Ishikawa (cell line): Measurements from ENCODE around the gene GM2A.

Experiments used
- CEBPB ChIP-seq: IDR thresholded peaks from 2 replicates; pipeline ENCODE4 v1.6.1; 2012
- CREB1 ChIP-seq: IDR thresholded peaks from 2 replicates; pipeline ENCODE4 v1.6.1; 2012; ENCODE audit warnings: low read depth
- EGR1 ChIP-seq: IDR thresholded peaks from 2 replicates; pipeline ENCODE4 v1.6.1; 2012
- EP300 ChIP-seq: IDR thresholded peaks from 2 replicates; pipeline ENCODE4 v1.6.1; 2012; ENCODE audit warnings: borderline replicate concordance
- FOXM1 ChIP-seq: IDR thresholded peaks from 2 replicates; pipeline ENCODE4 v1.6.1; 2012; ENCODE audit warnings: low read depth, borderline replicate concordance
- MAX ChIP-seq: IDR thresholded peaks from 2 replicates; pipeline ENCODE4 v1.6.1; 2012
- NFIC ChIP-seq: IDR thresholded peaks from 2 replicates; pipeline ENCODE4 v1.6.1; 2012
- RAD21 ChIP-seq: IDR thresholded peaks from 2 replicates; pipeline ENCODE4 v1.6.1; 2012; ENCODE audit warnings: low read depth
- REST ChIP-seq: IDR thresholded peaks from 2 replicates; pipeline ENCODE4 v1.6.1; 2012; ENCODE audit warnings: low read depth, mild to moderate bottlenecking
- TAF1 ChIP-seq: IDR thresholded peaks from 2 replicates; pipeline ENCODE4 v1.6.1; 2012; ENCODE audit warnings: low read depth, mild to moderate bottlenecking
- TCF12 ChIP-seq: IDR thresholded peaks from 2 replicates; pipeline ENCODE4 v1.6.1; 2012; ENCODE audit warnings: low read depth
- TEAD4 ChIP-seq: IDR thresholded peaks from 2 replicates; pipeline ENCODE4 v1.6.1; 2012
- USF1 ChIP-seq: IDR thresholded peaks from 2 replicates; pipeline ENCODE4 v1.6.1; 2012
- YY1 ChIP-seq: IDR thresholded peaks from 2 replicates; pipeline ENCODE4 v1.6.1; 2012; ENCODE audit warnings: low read depth
- ZBTB7A ChIP-seq: IDR thresholded peaks from 2 replicates; pipeline ENCODE4 v1.6.1; 2012; ENCODE audit warnings: low read depth

GM2A gene

GRCh38 chr5:151267491-151268260, 14.7 kb downstream of the GM2A start:
- no peak for TF ChIP-seq FOXM1
- no peak for TF ChIP-seq USF1
- TF ChIP-seq TAF1, result no peak
- no peak for TF ChIP-seq REST
- no peak for TF ChIP-seq ZBTB7A

GRCh38 chr5:151270599-151270998, 17.6 kb downstream of the GM2A start:
- TF ChIP-seq YY1 (no peak), REST (no peak), CREB1 (no peak), ZBTB7A (no peak), FOXM1 (no peak), RAD21 (no peak), TEAD4 (no peak), CEBPB (no peak)

GRCh38 chr5:151271336-151271735, 18.4 kb downstream of the GM2A start:
- TF ChIP-seq USF1 (no peak), TAF1 (no peak), REST (no peak), RAD21 (no peak), YY1 (no peak)

GRCh38 chr5:151274666-151275065, 21.7 kb downstream of the GM2A start:
- TF ChIP-seq USF1 (no peak), YY1 (no peak), TCF12 (no peak), CEBPB (peak; percentile 40), RAD21 (no peak), REST (no peak), CREB1 (no peak), MAX (peak; percentile 80), TEAD4 (no peak), FOXM1 (no peak), TAF1 (no peak), EP300 (no peak), EGR1 (no peak), ZBTB7A (no peak), NFIC (no peak)
